Calu3 (cell line): ENCODE data around the gene HOXB4. TPM values are rescaled to one million over a fixed set of nuclear protein-coding genes. Genes with fewer than 3 reads are reported as not detected.

ENCODE experiments used
- BruUV-seq: library from RNA; stranded (reverse); fragments of 400-500 nt; replicated peaks from 2 replicates; lab custom pipeline; 2021; lab: Mats Ljungman, UMichigan
- CTCF ChIA-PET: fragments of 300-600 bp; sonication (Branson Sonifier 250); formaldehyde crosslinking; loops from one replicate; lab custom pipeline; 2022; ENCODE audit warnings: antibody characterized with exemption; lab: Charles Lee
- DNase-seq: peaks from one replicate; pipeline ENCODE4 v3.0.0; 2022
- H3K27ac Mint-ChIP-seq: one replicate; pipeline ENCODE4 v1.8.0; 2022; ENCODE audit warnings: mixed read lengths; ENCODE audit not compliant: unreplicated experiment
- H3K27me3 Mint-ChIP-seq: one replicate; pipeline ENCODE4 v1.8.0; 2022; ENCODE audit warnings: mixed read lengths; ENCODE audit not compliant: unreplicated experiment
- H3K36me3 Mint-ChIP-seq: one replicate; pipeline ENCODE4 v1.8.0; 2022; ENCODE audit warnings: mild to moderate bottlenecking, moderate library complexity, mixed read lengths; ENCODE audit not compliant: insufficient read depth, unreplicated experiment
- H3K4me1 Mint-ChIP-seq: one replicate; pipeline ENCODE4 v1.8.0; 2022; ENCODE audit warnings: mild to moderate bottlenecking, low read depth, mixed read lengths; ENCODE audit not compliant: unreplicated experiment
- H3K4me3 Mint-ChIP-seq: one replicate; pipeline ENCODE4 v1.8.0; 2022; ENCODE audit warnings: mild to moderate bottlenecking, low read depth, moderate library complexity, mixed read lengths; ENCODE audit not compliant: unreplicated experiment
- H3K9me3 Mint-ChIP-seq: one replicate; pipeline ENCODE4 v1.8.0; 2022; ENCODE audit warnings: low read depth, mixed read lengths; ENCODE audit not compliant: unreplicated experiment
- intact Hi-C: fragments of 100-400 bp; cut with micrococcal nuclease; formaldehyde crosslinking; loops from one replicate; pipeline ENCODE4 v1.10.0; 2022; ENCODE audit not compliant: unreplicated experiment
- total RNA-seq: library from RNA; stranded (reverse); gene quantifications from 2 replicates; pipeline ENCODE4 v1.2.3, GENCODE V29; 2022
- TF ChIP-seq, protein P1 (sequence below): fragments of 200-600 bp; IDR thresholded peaks from one replicate; pipeline ENCODE4 v1.8.0; 2022; ENCODE audit warnings: antibody characterized with exemption; ENCODE audit not compliant: unreplicated experiment

The HOXB4 gene
- total RNA-seq, 1 experiment from 2014 or later = 28.0 TPM

DNA sequence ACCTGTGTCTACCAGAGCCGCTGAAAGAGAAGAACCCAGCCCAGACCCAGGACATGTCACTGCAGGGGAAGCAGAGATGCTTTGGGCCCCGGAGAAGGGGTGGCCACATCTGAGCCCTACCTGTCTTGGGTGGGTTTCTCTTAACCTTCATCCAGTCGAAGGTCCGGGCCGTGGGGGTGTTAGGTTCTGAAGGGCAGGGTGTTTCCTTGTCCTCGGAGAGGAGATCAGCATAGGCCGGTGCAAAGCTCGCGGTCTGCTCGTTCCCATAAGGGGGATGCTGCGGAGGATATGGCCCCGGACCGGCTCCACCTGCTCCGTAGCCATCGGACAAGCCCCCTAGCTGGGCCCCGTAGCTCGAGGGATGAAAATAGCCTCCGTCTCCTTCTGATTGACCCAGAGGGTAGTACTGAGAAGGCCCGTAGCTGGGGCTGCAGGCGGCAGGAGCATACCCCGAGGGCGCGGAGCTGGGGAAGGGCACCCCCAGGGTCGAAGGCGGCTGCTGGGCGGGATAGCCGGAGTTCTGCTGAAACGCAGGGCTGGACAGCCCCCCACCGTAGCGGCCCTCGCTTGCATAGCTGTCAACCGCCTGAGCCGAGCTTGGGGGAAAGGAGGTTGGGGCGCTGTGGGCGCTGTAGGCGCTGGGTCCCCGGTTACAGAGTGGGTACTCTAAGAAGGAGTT, 47.8 kb downstream of the HOXB4 start:
- CTCF ChIA-PET = no interaction called here
- Mint-ChIP-seq H3K27me3 (peaks cover 56% of the 10 kb centered on the region), H3K4me3 (no peak overlapping the region), H3K27ac (no peak overlapping the region), H3K4me1 (no peaks in the 10 kb centered on the region), H3K9me3 (no peaks in the 10 kb centered on the region), H3K36me3 (no peaks in the 10 kb centered on the region)
- DNase-seq = no peak
- TF ChIP-seq, protein P1, sequence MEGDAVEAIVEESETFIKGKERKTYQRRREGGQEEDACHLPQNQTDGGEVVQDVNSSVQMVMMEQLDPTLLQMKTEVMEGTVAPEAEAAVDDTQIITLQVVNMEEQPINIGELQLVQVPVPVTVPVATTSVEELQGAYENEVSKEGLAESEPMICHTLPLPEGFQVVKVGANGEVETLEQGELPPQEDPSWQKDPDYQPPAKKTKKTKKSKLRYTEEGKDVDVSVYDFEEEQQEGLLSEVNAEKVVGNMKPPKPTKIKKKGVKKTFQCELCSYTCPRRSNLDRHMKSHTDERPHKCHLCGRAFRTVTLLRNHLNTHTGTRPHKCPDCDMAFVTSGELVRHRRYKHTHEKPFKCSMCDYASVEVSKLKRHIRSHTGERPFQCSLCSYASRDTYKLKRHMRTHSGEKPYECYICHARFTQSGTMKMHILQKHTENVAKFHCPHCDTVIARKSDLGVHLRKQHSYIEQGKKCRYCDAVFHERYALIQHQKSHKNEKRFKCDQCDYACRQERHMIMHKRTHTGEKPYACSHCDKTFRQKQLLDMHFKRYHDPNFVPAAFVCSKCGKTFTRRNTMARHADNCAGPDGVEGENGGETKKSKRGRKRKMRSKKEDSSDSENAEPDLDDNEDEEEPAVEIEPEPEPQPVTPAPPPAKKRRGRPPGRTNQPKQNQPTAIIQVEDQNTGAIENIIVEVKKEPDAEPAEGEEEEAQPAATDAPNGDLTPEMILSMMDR = no peak
- intact Hi-C loops = no loop called here
- BruUV-seq = no TSS peak

DNA sequence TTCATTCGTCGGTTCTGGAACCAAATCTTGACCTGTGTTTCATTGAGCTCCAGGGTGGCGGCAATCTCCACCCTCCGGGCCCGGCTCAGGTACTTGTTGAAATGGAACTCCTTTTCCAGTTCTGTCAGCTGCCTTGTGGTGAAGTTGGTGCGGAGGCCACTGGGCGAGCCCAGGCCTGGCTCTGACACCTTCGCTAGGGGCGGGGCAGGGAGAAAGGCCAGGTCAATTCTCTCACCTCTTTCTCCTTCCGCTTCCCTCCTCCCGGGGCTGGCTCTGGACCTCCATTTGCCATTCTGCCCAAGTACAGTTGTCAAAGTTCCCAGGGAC, 48.5 kb downstream of the HOXB4 start:
- no peak overlapping the region for H3K27ac Mint-ChIP-seq

DNA sequence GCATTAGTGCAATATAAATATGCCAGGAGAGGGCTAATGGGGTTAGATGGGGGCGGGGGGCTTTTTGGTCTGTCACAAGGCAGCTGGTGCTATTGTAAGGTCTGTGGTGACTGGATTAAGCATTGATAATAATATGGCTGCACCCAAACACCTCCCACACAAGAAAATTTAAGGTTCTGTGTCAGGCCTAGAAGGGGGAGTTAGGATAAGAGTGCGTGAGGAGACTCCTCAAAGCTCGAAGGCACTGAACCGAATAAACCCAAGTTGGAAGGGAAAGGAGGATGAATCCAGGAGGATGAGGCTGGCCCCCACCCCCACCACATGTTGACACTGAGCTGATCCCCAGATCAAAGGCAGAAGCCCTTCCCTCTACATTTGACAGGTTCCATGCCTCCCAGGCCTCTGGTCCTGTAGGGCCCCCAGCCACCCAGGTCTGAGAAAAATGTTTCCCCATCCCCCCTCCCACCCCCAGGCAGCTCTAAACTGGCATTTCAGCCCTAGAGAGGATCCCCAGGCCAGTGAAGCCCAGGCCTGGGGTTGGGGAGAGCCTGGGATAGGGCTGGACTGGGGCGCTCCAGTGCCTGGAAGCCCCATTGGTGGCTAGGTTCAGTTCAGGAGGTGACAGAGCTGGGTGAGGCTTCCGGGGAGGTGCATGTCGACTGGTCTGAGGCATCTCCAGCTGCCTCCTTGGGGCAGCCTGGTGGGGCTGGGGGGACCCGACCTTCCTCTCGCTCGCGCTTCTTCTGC, 49.0 kb downstream of the HOXB4 start:
- H3K27ac Mint-ChIP-seq = no peak overlapping the region
- TF ChIP-seq, protein P1 = no peak

More for the DNA sequence above, 48.5 kb downstream of the HOXB4 start:
- Mint-ChIP-seq H3K4me1 (no peaks in the 10 kb centered on the region), H3K9me3 (no peaks in the 10 kb centered on the region), H3K36me3 (no peaks in the 10 kb centered on the region), H3K4me3 (no peak overlapping the region), H3K27me3 (peaks cover 63% of the 10 kb centered on the region)
- DNase-seq = no peak
- intact Hi-C loops = no loop called here
- no TSS peak for BruUV-seq
- TF ChIP-seq, protein P1 = no peak
- CTCF ChIA-PET = interaction anchor here (0.7 kb wide), 2 partner anchors 60 to 733 kb away, joined by 5 read pairs; no protein-coding TSS in a partner anchor

DNA sequence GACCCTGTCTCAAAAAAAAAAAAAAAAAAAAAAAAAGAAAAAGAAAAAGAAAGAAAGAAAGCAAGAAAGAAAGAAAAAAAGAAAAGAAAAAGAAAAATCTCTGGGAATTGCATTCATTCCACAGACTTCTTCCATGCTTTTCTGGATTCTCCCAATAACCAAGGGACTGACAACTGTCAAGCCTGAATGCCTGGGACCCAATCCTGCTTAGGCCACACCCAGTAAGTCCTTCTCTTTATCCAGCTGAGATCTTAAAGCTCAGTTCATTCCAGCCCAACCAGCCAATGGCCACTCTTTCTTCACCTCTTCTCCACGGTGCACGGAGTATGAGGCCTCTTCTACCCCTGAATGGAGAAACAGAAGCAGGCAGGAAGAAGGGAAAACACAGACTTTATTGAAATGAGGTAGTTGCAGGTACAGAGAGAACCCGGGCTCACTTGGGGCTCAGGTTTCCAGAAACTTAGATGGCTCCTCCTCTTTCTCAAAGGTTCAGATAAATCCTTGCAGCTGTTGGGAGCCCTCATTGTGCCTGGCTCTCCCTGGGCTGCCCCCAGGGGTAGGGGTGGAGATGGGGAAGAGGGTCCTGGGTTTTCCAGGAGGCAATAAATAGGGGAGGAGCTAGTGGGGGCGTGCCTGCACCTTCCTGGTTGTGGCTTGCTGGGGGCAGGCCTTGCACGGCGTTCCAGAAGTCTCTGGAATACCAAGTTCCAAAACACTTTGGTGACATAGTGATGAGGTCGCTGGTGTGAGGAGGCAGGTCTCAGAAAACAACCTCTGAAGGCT, 49.8 kb downstream of the HOXB4 start:
- no TSS peak for BruUV-seq
- Mint-ChIP-seq H3K36me3 (no peaks in the 10 kb centered on the region), H3K9me3 (no peaks in the 10 kb centered on the region), H3K4me3 (no peak overlapping the region), H3K27me3 (peaks cover 75% of the 10 kb centered on the region), H3K27ac (no peak overlapping the region), H3K4me1 (no peaks in the 10 kb centered on the region)
- CTCF ChIA-PET = interaction anchor here (0.6 kb wide), 1 partner anchor 17 kb away, joined by 4 read pairs; no protein-coding TSS in a partner anchor
- intact Hi-C loops = no loop called here
- DNase-seq = no peak
- TF ChIP-seq, protein P1 = no peak

More for the DNA sequence above, 49.0 kb downstream of the HOXB4 start:
- Mint-ChIP-seq H3K36me3 (no peaks in the 10 kb centered on the region), H3K27me3 (peaks cover 68% of the 10 kb centered on the region), H3K4me3 (no peak overlapping the region), H3K4me1 (no peaks in the 10 kb centered on the region), H3K9me3 (no peaks in the 10 kb centered on the region)
- no TSS peak for BruUV-seq
- no peak for DNase-seq
- CTCF ChIA-PET = interaction anchor here (0.7 kb wide), 2 partner anchors 59 to 734 kb away, joined by 5 read pairs; no protein-coding TSS in a partner anchor
- intact Hi-C loops = no loop called here
